ENCODE measurements around the gene CTDP1. TPM values are rescaled to one million over a fixed set of nuclear protein-coding genes. Genes with fewer than 3 reads are reported as not detected.

The CTDP1 gene
- total and polyA plus RNA-seq, 9 of the 15 experiments (the other 6 are each of a cell fraction or from before 2014, with no cell fraction given): 0.07 to 19.2 (median 4.0) TPM

GRCh38 chr18:79725486-79725885 is 45.9 kb downstream of the CTDP1 start:
- Histone ChIP-seq H3K27me3 (ENCODE audit: control insufficient read depth in 2 of 2, insufficient read depth in 2 of 2, low read length in 2 of 2) (no peaks in the 10 kb centered on the region), H2AFZ (ENCODE audit: low read depth, low read length) (no peak overlapping the region), H3K79me2 (ENCODE audit: control insufficient read depth, insufficient read depth, low read length) (no peaks in the 10 kb centered on the region), H3K27ac (ENCODE audit: extremely low read depth, low read depth, low read length) (no peak overlapping the region), H4K20me1 (replicated peaks; ENCODE audit: control insufficient read depth, insufficient read depth, low read length) (no peaks in the 10 kb centered on the region), H3K4me2 (ENCODE audit: insufficient read depth, low read length) (no peak overlapping the region), H3K9me3 (replicated peaks; ENCODE audit: control insufficient read depth, insufficient read depth, low read depth, low read length) (no peaks in the 10 kb centered on the region), H3K4me1 (replicated peaks in 1 of 2; ENCODE audit: control insufficient read depth in 2 of 2, insufficient read depth in 2 of 2, low read length in 2 of 2) (no peaks in the 10 kb centered on the region), H3K9ac (ENCODE audit: insufficient read depth in 1 of 2, low read depth in 2 of 2, low read length in 2 of 2) (no peak overlapping the region), H3K9me1 (ENCODE audit: control insufficient read depth, insufficient read depth, low read length) (no peaks in the 10 kb centered on the region), H3K4me3 (no peak overlapping the region), H3K36me3 (ENCODE audit: control insufficient read depth, insufficient read depth, low read length) (peaks cover 43% of the 10 kb centered on the region; the same call in 2 of the 3 replicates)
- DNase-seq (ENCODE audit: extremely low read depth in 1 of 4, low spot score in 3 of 4) (no peak), ATAC-seq (no peak), FAIRE-seq (no peak)
- 93% methylated on average over 5 of the region's 15 CpGs for WGBS (ENCODE audit: insufficient coverage, low coverage, missing lambda C conversion rate)
- no TSS peak for BruUV-seq (replicated peaks)
- TF ChIP-seq ZNF77 (CRISPR knock-in tag; IDR thresholded peaks at IDR 0.05) (no peak), CAMTA2 (CRISPR knock-in tag; conservative IDR thresholded peaks at IDR 0.05) (no peak), ZFPM2 (CRISPR knock-in tag; IDR thresholded peaks at IDR 0.05) (no peak), TRIM28 (IDR thresholded peaks at IDR 0.05) (no peak)
- in situ Hi-C loops (cut with MboI) (no loop called here), intact Hi-C loops (cut with micrococcal nuclease) (no loop called here)
- CTCF ChIA-PET (ENCODE audit: low intra/inter-chr PET ratio): no interaction called here
- POLR2A ChIA-PET: no interaction called here

GRCh38 chr18:79726721-79727120 is 47.1 kb downstream of the CTDP1 start:
- WGBS (ENCODE audit: insufficient coverage, low coverage, missing lambda C conversion rate): 86% methylated on average over 4 of the region's 20 CpGs
- Histone ChIP-seq H3K36me3 (ENCODE audit: control insufficient read depth, insufficient read depth, low read length) (peaks cover 45% of the 10 kb centered on the region; the same call in 2 of the 3 replicates), H4K20me1 (replicated peaks; ENCODE audit: control insufficient read depth, insufficient read depth, low read length) (no peaks in the 10 kb centered on the region), H3K9ac (ENCODE audit: insufficient read depth in 1 of 2, low read depth in 2 of 2, low read length in 2 of 2) (no peak overlapping the region), H2AFZ (ENCODE audit: low read depth, low read length) (no peak overlapping the region), H3K27me3 (ENCODE audit: control insufficient read depth in 2 of 2, insufficient read depth in 2 of 2, low read length in 2 of 2) (no peaks in the 10 kb centered on the region), H3K27ac (ENCODE audit: extremely low read depth, low read depth, low read length) (no peak overlapping the region), H3K4me2 (ENCODE audit: insufficient read depth, low read length) (no peak overlapping the region), H3K4me3 (no peak overlapping the region), H3K9me3 (replicated peaks; ENCODE audit: control insufficient read depth, insufficient read depth, low read depth, low read length) (peaks cover 5% of the 10 kb centered on the region), H3K79me2 (ENCODE audit: control insufficient read depth, insufficient read depth, low read length) (no peaks in the 10 kb centered on the region), H3K9me1 (ENCODE audit: control insufficient read depth, insufficient read depth, low read length) (no peaks in the 10 kb centered on the region), H3K4me1 (replicated peaks in 1 of 2; ENCODE audit: control insufficient read depth in 2 of 2, insufficient read depth in 2 of 2, low read length in 2 of 2) (no peaks in the 10 kb centered on the region)
- intact Hi-C loops (cut with micrococcal nuclease) (no loop called here), in situ Hi-C loops (cut with MboI) (no loop called here)
- DNase-seq (ENCODE audit: extremely low read depth in 1 of 4, low spot score in 3 of 4) (no peak), FAIRE-seq (no peak), ATAC-seq (no peak)
- TF ChIP-seq NR3C1 (CRISPR knock-in tag; IDR thresholded peaks at IDR 0.05) (no peak), ZNF79 (CRISPR knock-in tag; IDR thresholded peaks at IDR 0.05; ENCODE audit: low read depth) (no peak), ZNF609 (CRISPR knock-in tag; IDR thresholded peaks at IDR 0.05; ENCODE audit: borderline replicate concordance) (no peak), FUS (optimal IDR thresholded peaks at IDR 0.05; ENCODE audit: low read depth, low read length) (no peak)
- BruUV-seq (replicated peaks): no TSS peak
- ChIA-PET CTCF (ENCODE audit: low intra/inter-chr PET ratio) (no interaction called here), POLR2A (no interaction called here)
